Hypothalamus (tissue), 51 donors: Measurements from ENCODE around the gene XPO5.
"Not testable (repeated sequence)": the region's sequence is repeated elsewhere in the genome, so short reads cannot be mapped to it uniquely, and the experiment has no call there.

Source experiments
- DNase-seq, 51 donors: peaks; one replicate each; lab custom pipeline; 2025; lab: John Stamatoyannopoulos, UW

XPO5 gene

GRCh38 chr6:43588194-43588593 lies 12.4 kb upstream of the XPO5 start:
- no peak for DNase-seq

DNA sequence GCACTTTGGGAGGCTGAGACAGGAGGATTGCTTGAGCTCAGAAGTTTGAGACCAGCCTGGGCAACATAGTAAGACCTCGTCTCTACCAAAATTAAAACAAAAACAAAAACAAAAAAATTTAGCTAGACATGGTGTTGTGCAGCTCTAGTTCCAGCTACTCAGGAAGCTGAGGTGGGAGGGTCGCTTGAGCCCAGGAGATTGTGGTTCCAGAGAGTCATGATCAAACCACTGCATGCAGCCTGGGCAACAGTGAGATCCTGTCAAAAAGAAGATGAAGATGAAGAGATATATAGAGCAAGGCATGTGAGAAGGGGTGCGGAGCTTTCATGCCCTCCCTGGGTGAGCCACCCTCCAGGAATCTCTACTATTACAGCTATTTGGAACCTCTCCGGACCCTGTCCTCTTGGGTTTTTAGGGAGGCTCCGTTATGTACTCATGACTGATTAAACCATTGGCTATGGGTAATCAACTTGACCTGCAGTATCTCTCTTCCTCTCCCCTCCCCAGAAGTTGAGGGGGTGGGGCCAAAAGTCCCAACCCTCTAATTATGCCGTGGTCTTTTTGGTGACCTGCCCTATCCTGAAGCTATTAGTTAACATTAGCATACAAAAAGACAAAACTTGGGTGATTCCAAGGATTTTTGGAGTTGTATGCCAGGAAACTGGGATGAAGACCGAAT lies 9.2 kb upstream of the XPO5 start:
- DNase-seq: no peak

GRCh38 chr6:43582911-43583310 lies 7.1 kb upstream of the XPO5 start:
- DNase-seq: no peak

GRCh38 chr6:43579171-43579570 lies 3.3 kb upstream of the XPO5 start:
- DNase-seq: no peak

DNA sequence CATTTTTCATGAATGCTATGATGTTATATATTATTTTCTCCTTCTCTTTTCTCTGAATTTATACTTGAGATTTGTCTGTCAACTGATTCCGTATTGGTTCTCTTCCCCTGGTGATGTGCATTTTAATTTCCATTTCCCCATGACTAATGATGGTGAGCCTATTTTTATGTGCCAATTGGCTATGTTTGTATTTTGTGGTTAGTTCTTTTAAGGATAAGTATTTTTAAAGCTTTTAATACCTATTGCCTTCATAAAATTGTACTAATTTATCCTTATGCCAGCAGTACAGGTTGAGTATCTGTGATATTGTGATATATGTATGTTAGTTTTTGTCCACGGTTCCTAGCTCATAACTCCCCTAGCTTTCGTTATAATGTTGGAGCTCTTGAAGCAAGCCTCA lies 2.9 kb upstream of the XPO5 start:
- DNase-seq: no peak

GRCh38 chr6:43575105-43575771 lies 600 bp downstream of the XPO5 start:
- peak in 12 of 51 donors; percentile 15 to 63 (median 48) for DNase-seq

- DNase-seq: no peak
These were observed 3.8 kb downstream of the XPO5 start for GRCh38 chr6:43572015-43572414.

DNA sequence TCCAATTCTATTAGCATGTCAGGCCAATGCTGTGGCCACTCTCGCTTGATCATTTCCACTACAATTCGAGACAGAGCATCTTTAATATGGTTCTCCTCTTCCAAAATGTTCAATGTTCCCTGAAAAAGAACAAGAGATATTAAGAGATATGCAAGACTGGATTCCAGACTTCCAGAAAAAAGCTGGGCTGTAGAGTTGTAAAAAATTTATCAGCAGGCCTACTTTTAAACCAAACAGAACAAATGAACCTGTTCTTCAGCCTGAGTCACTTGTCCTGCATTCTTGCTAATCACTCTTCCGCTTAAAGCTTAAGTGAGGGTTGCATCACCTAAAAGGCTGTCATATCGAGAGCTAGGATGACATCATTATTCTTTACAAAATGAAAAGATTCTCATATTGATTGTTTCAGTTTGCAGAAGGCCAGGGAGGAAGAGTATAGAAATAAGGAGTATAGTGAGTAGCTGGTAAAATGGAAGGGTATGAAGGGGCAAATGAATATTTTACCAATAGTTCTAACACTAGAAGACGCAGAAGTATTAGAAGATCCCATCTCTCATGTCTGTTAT lies 4.9 kb downstream of the XPO5 start:
- no peak for DNase-seq

- no peak for DNase-seq
These were observed 16.5 kb downstream of the XPO5 start for GRCh38 chr6:43559328-43559727.

DNA sequence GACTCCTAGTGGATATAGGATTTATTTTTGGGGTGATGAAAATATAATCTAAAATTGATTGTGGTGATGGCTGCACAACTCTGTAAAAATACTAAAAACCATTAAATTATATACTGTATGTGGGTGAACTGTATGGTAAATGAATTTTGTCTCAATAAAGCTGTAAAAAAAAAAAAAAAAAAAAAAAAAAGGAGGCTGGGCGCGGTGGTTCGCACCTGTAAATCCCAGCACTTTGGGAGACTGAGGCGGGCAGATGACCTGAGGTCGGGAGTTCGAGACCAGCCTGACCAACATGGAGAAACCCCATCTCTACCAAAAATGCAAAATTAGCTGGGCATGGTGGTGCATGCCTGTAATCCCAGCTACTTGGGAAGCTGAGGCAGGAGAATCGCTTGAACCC lies 18.2 kb downstream of the XPO5 start:
- DNase-seq: not testable (repeated sequence)

- DNase-seq: no peak
These were observed 28.6 kb downstream of the XPO5 start for GRCh38 chr6:43547222-43547621.

DNA sequence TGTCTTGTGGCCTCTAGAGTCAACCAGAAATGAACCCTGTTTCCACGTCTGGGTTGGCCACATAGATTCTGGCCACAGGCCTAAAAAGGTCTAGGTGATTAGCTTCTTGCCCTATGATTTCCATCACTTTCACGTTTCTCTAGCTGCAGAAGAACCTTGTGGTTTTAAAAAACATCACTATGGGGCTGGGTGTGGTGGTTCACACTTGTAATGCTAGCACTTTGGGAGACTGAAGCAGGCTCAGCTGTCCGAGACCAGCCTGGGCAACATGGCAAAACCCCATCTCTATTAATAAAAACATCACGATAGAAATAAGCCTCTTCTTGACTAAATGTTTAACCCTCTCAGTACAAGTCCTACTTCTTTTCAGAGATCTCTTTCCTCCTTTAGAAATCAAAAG lies 31.4 kb downstream of the XPO5 start:
- no peak for DNase-seq

DNA sequence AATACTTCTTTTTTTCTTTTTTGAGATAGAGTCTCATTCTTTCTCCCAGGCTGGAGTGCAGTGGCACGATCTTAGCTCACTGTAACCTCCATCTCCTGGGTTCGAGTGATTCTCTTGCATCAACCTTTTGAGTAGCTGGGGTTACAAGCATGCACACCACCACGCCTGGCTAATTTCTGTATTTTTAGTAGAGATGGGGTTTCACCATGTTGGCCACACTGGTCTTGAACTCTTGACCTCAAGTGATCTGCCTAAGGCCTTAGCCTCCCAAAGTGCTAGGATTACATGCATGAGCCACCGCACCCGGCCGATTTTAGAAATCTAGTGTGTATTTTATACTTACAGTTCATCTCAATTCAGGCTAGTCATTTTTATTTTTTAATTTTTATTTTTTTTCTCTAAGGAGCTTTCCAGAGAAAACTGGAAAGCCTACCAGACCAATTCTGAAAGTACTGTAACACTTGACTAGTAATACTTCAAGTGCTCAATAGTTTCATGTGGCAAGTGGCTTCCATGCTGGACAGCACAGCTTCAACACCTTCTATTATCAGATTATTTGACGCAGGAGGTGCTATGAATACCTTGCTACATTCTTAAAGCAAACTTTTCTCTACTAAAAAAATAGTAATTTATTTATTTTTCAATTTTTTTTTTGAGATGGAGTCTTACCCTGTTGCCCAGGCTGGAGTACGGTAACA lies 33.9 kb downstream of the XPO5 start:
- DNase-seq: no peak

DNA sequence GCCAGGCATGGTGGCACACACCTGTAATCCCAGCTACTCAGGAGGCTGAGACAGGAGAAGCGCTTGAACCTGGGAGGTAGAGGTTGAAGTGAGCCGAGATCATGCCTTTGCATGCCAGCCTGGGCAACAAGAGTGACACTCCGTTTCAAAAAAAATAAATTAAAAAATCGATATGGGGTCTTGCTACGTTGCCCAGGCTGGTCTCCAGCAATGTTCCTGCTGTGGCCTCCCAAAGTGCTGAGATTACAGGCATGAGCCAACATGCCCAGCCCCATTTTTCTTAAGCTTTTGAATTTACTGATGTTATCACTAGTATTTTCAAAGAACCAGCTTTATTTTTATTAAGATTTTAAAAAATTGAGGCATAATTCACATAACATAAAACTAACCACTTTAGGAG lies 35.3 kb downstream of the XPO5 start:
- no peak for DNase-seq

DNA sequence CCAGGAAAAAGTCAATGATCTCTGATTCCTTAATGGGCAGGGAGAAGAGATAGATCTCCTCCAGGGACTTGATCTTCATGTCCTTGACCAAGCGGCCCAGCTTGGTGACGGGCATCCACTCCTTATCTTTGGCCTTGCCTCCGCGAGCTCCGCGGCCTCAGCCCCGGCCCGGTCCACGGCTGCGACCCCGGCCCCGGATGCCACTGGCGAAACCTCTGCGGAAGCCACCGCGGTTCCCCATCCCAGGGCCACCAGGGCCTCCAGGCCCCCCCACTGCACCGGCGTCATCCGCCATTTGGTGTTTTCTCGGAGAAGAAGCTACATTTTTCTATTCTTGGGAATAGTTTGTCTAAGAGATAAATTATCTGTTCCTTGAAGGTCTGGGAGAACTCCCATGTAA lies 36.4 kb downstream of the XPO5 start:
- DNase-seq: not testable (repeated sequence)

DNA sequence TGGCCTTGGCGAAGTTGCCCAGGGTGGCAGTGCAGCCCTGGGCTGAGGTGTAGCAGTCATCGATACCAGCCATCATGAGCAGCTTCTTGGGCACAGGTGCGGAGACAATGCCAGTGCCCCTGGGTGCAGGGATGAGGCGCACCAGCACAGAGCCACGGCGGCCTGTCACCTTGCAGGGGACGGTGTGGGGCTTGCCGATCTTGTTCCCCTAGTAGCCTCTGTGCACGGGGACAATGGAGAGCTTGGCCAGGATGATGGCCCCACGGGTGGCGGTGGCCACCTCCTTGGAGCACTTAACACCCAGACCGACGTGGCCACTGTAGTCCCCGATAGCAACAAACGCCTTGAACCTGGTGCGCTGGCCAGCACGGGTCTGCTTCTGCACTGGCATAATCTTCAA lies 36.9 kb downstream of the XPO5 start:
- DNase-seq: not testable (repeated sequence)

DNA sequence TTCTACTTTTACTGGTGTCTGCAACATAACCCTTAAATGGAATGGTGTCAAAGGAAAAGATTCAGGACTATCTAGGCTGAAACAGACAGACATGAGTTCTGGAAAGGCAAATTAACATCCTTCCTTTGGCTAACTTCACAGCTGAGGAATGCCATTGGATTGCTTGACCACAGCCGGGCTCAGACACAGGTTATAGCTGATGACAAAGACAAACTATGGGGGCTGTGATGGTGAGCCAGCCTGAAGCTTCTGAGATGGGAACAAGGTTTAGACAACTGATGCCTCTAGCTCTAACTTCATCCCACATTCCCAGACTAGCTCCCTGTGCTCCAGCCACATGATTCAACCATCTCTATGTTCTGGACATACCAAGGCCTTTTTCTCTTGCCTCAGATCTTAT lies 43.6 kb downstream of the XPO5 start:
- no peak for DNase-seq

DNA sequence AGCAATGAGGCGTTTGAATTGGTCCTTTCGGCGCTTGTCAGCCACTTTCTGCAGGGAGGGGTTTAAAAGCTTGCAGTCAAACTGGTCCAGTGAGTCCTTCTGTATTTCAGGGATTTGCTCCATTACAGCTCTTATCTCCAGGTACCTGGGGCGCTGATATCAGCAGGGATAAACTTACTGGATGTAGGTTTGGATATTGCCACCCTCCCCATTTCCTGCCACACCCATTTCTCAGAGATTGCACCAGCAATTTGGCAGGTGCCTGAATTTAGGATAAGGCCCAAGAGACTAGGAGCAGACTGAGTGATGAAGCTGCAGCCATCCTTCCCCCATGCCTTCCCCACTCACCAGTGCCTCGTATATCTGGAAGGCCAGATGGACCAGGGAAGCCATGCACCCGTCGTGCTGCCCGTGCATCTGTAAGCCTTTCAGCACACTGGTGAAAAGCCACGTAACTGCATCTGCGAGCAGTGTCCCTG lies 51.3 kb downstream of the XPO5 start:
- DNase-seq: no peak

DNA sequence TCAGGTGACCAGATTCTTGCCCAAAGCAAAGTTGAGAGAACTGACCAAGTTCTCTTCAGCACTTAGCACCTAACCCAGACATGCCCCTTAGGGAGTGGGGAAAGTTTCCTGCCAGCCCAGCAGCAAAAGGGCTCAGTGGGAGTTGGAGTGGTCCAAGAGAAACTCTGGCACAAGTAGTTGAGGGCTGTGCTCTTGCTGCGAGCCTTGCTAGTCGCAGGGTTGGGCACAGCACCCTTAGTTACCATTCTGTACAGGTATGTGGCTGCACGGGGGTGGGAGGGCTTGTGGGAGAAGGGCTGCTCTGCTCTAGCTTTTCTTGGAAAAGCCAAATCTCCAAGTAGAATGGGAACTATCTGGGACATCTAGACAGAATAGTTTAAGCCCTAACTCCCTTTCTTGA lies 52.6 kb downstream of the XPO5 start:
- DNase-seq: no peak

DNA sequence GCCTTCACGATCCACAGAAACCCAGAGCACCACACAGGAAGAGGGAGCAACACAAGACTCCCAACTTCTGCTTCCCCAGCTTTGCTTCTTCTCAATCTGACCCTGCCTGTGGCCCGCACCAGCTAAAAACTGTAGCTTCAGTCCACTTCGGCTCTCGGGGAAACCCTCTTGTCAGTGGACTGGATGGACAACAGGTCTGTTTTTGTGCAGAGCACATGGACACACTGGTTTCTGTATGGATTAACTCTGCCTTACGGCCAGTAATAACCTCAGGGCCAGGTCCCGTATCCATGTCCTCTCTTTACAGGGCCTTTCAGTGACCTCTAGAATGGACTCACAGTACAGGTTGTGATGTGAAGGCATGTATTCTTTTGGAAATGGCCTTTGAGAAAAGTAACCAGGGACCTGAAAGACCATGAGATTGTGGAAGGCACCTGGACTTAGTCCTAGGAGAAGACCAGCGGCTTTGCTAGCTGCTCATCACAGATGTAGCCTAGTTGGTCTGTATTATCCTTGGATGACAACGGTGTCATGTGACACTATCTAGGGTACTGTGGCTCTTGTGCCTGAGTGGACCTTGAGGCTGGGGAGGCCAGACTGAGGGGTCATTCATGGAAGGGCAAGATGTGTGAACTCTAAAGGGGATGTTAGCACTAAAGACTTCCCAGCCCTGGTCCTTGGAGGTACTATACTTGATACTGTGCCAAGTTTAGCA lies 53.1 kb downstream of the XPO5 start:
- no peak for DNase-seq

- no peak for DNase-seq
These were observed 54.0 kb downstream of the XPO5 start for GRCh38 chr6:43521836-43522235.
